ENCODE measurements around the gene CROCC. TPM values are rescaled to one million over a fixed set of nuclear protein-coding genes. Genes with fewer than 3 reads are reported as not detected.
A peak's percentile ranks its signal among the peaks of the same experiment; 100 is the strongest.

Gene CROCC
- total and polyA plus RNA-seq, 9 of the 15 experiments (the other 6 are each of a cell fraction or from before 2014, with no cell fraction given), result 0.17 to 15.4 (median 7.6) TPM

DNA sequence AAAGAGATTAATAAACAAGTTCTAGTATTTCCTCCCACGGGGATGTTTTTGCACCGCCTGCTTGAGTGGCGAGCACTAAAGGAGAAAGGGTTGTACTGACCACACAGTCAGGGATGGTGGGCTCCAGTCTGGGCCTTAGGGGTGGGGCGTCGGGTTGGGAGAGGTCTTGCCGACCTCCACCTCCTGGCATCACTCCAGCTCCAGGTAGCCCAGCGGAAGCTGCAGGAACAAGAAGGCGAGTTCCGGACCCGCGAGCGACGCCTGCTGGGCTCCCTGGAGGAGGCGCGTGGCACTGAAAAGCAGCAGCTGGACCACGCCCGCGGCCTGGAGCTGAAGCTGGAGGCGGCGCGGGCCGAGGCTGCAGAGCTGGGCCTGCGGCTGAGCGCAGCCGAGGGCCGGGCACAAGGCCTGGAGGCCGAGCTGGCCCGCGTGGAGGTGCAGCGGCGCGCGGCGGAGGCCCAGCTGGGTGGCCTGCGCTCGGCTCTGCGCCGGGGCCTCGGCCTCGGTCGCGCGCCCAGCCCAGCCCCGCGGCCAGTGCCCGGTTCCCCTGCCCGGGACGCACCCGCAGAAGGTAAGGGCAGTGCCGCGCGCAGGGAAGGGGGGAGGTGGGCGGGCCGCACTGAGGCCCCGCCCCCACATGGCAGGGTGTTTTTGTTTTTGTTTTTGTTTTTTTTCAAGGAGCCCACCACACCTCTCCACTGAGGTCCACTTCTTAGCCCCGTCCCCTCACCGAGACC, 39.0 kb downstream of the CROCC start (continued):
- no peak for TF ChIP-seq NBN (IDR thresholded peaks at IDR 0.05; ENCODE audit: low read depth)
- TF ChIP-seq POLR2A (conservative IDR thresholded peaks at IDR 0.05), result no peak
- no peak for TF ChIP-seq MXI1 (IDR thresholded peaks at IDR 0.05; ENCODE audit: low read depth, low read length)
- TF ChIP-seq, protein P1, sequence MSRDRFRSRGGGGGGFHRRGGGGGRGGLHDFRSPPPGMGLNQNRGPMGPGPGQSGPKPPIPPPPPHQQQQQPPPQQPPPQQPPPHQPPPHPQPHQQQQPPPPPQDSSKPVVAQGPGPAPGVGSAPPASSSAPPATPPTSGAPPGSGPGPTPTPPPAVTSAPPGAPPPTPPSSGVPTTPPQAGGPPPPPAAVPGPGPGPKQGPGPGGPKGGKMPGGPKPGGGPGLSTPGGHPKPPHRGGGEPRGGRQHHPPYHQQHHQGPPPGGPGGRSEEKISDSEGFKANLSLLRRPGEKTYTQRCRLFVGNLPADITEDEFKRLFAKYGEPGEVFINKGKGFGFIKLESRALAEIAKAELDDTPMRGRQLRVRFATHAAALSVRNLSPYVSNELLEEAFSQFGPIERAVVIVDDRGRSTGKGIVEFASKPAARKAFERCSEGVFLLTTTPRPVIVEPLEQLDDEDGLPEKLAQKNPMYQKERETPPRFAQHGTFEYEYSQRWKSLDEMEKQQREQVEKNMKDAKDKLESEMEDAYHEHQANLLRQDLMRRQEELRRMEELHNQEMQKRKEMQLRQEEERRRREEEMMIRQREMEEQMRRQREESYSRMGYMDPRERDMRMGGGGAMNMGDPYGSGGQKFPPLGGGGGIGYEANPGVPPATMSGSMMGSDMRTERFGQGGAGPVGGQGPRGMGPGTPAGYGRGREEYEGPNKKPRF (IDR thresholded peaks at IDR 0.05; ENCODE audit: low read depth, low read length), result no peak
- no peak for TF ChIP-seq YBX1 (IDR thresholded peaks at IDR 0.05)
- no peak for TF ChIP-seq HCFC1 (IDR thresholded peaks at IDR 0.05; ENCODE audit: low read depth, low read length)
- TF ChIP-seq ZFP36 (IDR thresholded peaks at IDR 0.05; ENCODE audit: low read depth, low read length, partially characterized antibody), result peak; percentile 94
- TF ChIP-seq, protein P2, sequence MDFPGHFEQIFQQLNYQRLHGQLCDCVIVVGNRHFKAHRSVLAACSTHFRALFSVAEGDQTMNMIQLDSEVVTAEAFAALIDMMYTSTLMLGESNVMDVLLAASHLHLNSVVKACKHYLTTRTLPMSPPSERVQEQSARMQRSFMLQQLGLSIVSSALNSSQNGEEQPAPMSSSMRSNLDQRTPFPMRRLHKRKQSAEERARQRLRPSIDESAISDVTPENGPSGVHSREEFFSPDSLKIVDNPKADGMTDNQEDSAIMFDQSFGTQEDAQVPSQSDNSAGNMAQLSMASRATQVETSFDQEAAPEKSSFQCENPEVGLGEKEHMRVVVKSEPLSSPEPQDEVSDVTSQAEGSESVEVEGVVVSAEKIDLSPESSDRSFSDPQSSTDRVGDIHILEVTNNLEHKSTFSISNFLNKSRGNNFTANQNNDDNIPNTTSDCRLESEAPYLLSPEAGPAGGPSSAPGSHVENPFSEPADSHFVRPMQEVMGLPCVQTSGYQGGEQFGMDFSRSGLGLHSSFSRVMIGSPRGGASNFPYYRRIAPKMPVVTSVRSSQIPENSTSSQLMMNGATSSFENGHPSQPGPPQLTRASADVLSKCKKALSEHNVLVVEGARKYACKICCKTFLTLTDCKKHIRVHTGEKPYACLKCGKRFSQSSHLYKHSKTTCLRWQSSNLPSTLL (IDR thresholded peaks at IDR 0.05), result no peak
- no peak for TF ChIP-seq ELF4 (CRISPR knock-in tag; IDR thresholded peaks at IDR 0.05)
- TF ChIP-seq, protein P3, sequence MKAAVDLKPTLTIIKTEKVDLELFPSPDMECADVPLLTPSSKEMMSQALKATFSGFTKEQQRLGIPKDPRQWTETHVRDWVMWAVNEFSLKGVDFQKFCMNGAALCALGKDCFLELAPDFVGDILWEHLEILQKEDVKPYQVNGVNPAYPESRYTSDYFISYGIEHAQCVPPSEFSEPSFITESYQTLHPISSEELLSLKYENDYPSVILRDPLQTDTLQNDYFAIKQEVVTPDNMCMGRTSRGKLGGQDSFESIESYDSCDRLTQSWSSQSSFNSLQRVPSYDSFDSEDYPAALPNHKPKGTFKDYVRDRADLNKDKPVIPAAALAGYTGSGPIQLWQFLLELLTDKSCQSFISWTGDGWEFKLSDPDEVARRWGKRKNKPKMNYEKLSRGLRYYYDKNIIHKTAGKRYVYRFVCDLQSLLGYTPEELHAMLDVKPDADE (conservative IDR thresholded peaks at IDR 0.05; ENCODE audit: control insufficient read depth, low read depth, low read length), result no peak; the same call in 1 of the 2 replicates
- TF ChIP-seq KAT7 (CRISPR knock-in tag; IDR thresholded peaks at IDR 0.05; ENCODE audit: borderline replicate concordance), result no peak
- no peak for TF ChIP-seq THRAP3 (IDR thresholded peaks at IDR 0.05; ENCODE audit: borderline replicate concordance)
- 0 out of 2 replicates have a peak, but pooled peaks have one; percentile 20 for TF ChIP-seq KLF16 (IDR thresholded peaks at IDR 0.05)
- TF ChIP-seq ESRRB (CRISPR knock-in tag; IDR thresholded peaks at IDR 0.05; ENCODE audit: borderline replicate concordance), result no peak
- TF ChIP-seq, protein P4, sequence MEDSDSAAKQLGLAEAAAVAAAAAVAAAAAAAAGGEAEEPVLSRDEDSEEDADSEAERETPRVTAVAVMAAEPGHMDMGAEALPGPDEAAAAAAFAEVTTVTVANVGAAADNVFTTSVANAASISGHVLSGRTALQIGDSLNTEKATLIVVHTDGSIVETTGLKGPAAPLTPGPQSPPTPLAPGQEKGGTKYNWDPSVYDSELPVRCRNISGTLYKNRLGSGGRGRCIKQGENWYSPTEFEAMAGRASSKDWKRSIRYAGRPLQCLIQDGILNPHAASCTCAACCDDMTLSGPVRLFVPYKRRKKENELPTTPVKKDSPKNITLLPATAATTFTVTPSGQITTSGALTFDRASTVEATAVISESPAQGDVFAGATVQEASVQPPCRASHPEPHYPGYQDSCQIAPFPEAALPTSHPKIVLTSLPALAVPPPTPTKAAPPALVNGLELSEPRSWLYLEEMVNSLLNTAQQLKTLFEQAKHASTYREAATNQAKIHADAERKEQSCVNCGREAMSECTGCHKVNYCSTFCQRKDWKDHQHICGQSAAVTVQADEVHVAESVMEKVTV (CRISPR knock-in tag; IDR thresholded peaks at IDR 0.05), result no peak
- peak; percentile 35 to 69; a peak in 3 of 4 replicates for TF ChIP-seq RAD21 (CRISPR knock-in tag; conservative IDR thresholded peaks at IDR 0.05 in 1 of 2, IDR thresholded peaks at IDR 0.05 in 1 of 2)
- TF ChIP-seq E2F3 (CRISPR knock-in tag; IDR thresholded peaks at IDR 0.05), result no peak
- TF ChIP-seq, protein P5, sequence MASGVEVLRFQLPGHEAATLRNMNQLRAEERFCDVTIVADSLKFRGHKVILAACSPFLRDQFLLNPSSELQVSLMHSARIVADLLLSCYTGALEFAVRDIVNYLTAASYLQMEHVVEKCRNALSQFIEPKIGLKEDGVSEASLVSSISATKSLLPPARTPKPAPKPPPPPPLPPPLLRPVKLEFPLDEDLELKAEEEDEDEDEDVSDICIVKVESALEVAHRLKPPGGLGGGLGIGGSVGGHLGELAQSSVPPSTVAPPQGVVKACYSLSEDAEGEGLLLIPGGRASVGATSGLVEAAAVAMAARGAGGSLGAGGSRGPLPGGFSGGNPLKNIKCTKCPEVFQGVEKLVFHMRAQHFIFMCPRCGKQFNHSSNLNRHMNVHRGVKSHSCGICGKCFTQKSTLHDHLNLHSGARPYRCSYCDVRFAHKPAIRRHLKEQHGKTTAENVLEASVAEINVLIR (CRISPR knock-in tag; IDR thresholded peaks at IDR 0.05), result no peak
- no peak for TF ChIP-seq TEAD4 (IDR thresholded peaks at IDR 0.05; ENCODE audit: low read length)
- no peak for TF ChIP-seq TEAD4 (CRISPR knock-in tag; IDR thresholded peaks at IDR 0.05; ENCODE audit: borderline replicate concordance)
- no peak for TF ChIP-seq DIDO1 (tag; IDR thresholded peaks at IDR 0.05; ENCODE audit: low read depth)
